Kidney glomerular epithelial cell (primary cell): ENCODE data around the gene SENP3.
"Not testable (repeated sequence)": the region's sequence is repeated elsewhere in the genome, so short reads cannot be mapped to it uniquely, and the experiment has no call there.

Source experiments
- DNase-seq: peaks from one replicate; lab custom pipeline; 2025; lab: John Stamatoyannopoulos, UW

Gene SENP3

GRCh38 chr17:7597561-7597960, 35.8 kb downstream of the SENP3 start:
- not testable (repeated sequence) for DNase-seq

- DNase-seq: no peak
These were observed 44.6 kb downstream of the SENP3 start for GRCh38 chr17:7606280-7606679.

- no peak for DNase-seq
These were observed 48.9 kb downstream of the SENP3 start for GRCh38 chr17:7610641-7611040.

- DNase-seq: no peak
These were observed 50.0 kb downstream of the SENP3 start for GRCh38 chr17:7611635-7612293.

DNA sequence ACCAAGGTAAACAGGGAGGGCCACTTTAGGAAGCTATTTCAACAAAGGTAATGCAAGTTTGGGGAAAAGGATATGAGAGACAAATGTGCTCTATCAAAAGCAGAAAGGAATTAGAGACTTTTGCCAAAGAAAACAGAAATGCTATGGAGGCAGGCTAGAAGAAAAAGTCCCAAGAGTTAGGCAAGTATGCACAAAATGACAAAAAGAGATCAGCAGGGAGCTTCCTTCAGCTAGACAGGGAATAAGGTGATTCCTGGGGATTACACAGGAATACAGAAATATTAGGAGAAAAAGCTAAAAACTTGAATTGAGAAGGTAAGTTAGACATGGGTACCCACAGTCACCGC, 50.5 kb downstream of the SENP3 start:
- no peak for DNase-seq

- peak; percentile 18 for DNase-seq
These were observed 52.2 kb downstream of the SENP3 start for GRCh38 chr17:7613769-7614424.

GRCh38 chr17:7614425-7615264, 52.9 kb downstream of the SENP3 start, which contains the start of gene FXR2:
FXR2 (minus strand) TSS chr17:7614897; CDS start chr17:7614532, 365 bp downstream.
- DNase-seq: peak; percentile 100

GRCh38 chr17:7615265-7615747, 53.6 kb downstream of the SENP3 start:
- DNase-seq: no peak

DNA sequence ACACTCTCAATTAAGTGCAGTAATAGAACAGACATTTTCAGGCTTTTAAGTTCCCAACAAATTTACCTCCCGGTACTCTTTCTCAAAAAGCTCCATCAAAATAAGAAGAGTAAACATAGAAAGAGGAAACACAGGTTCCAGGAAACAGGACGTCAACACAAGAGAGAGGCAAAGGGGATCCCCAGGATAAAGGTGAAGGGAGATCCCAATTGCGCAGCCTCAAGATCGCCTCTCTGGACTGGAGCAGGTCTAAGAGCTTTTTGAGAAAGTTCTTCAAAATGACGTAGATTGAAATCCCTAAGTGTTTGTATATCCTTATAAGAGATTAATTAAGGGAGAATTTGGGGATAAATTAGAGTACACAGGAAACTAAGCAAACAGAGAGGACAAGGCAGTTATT, 56.9 kb downstream of the SENP3 start:
- no peak for DNase-seq

DNA sequence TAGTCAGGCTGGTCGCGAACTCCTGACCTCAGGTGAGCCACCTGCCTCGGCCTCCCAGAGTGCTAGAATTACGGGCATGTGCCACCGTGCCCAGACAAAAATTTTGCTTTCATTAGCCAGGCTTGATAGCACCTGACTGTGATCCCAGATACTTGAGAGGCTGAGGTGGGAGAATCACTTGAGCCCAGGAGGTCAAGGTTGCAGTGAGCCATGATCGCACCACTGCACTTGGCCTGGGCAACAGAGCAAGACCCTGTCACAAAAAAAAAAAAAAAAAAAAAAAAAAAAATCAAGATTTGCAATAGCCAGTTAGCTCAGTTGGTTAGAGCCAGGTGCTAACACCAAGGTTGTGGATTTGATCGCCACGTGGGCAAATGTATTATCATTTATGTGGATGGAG, 59.1 kb downstream of the SENP3 start:
- DNase-seq: no peak
